ENCODE measurements around the gene INIP. TPM values are rescaled to one million over a fixed set of nuclear protein-coding genes. Genes with fewer than 3 reads are reported as not detected.
A peak's percentile ranks its signal among the peaks of the same experiment; 100 is the strongest.

The INIP gene
- total and polyA plus RNA-seq, 9 donors, result 13.2 to 17.6 (median 15.1) TPM

- Histone ChIP-seq H3K27me3 (ENCODE audit: control insufficient read depth, insufficient read depth, low read length) (no peaks in the 10 kb centered on the region), H3K9me3 (replicated peaks; ENCODE audit: control insufficient read depth, low read depth, low read length) (no peaks in the 10 kb centered on the region), H3K36me3 (ENCODE audit: control insufficient read depth, insufficient read depth, low read length) (peaks cover 2% of the 10 kb centered on the region), H3K27ac (ENCODE audit: low read length) (peak overlapping the region; percentile 24), H3K4me3 (ENCODE audit: low read length) (no peak overlapping the region), H3K4me1 (ENCODE audit: control insufficient read depth, insufficient read depth, low read length) (peaks cover 7% of the 10 kb centered on the region)
- DNase-seq, result no peak
- no CpG with 5 or more reads among the region's 2 CpGs for WGBS (ENCODE audit: insufficient coverage)
Measured at GRCh38 chr9:112719696-112720095, 1.8 kb upstream of the INIP start.

- H3K27me3 ChIP-seq (ENCODE audit: control insufficient read depth, insufficient read depth, low read length), result no peaks in the 10 kb centered on the region
- no peak overlapping the region for H3K4me3 ChIP-seq (ENCODE audit: low read length)
- H3K4me1 ChIP-seq (ENCODE audit: control insufficient read depth, insufficient read depth, low read length), result peaks cover 7% of the 10 kb centered on the region
- peak overlapping the region; percentile 24 for H3K27ac ChIP-seq (ENCODE audit: low read length)
- H3K9me3 ChIP-seq (replicated peaks; ENCODE audit: control insufficient read depth, low read depth, low read length), result no peaks in the 10 kb centered on the region
- peak; percentile 69 for DNase-seq
- 33% methylated on average over 1 of the region's 1 CpG for WGBS (ENCODE audit: insufficient coverage)
- peaks cover 2% of the 10 kb centered on the region for H3K36me3 ChIP-seq (ENCODE audit: control insufficient read depth, insufficient read depth, low read length)
Measured at GRCh38 chr9:112719241-112719691, 1.3 kb upstream of the INIP start.

- Histone ChIP-seq H3K27me3 (ENCODE audit: control insufficient read depth, insufficient read depth, low read length) (no peaks in the 10 kb centered on the region), H3K27ac (ENCODE audit: low read length) (no peak overlapping the region), H3K4me1 (ENCODE audit: control insufficient read depth, insufficient read depth, low read length) (peaks cover 4% of the 10 kb centered on the region), H3K36me3 (ENCODE audit: control insufficient read depth, insufficient read depth, low read length) (peaks cover 5% of the 10 kb centered on the region), H3K9me3 (replicated peaks; ENCODE audit: control insufficient read depth, low read depth, low read length) (peaks cover 5% of the 10 kb centered on the region), H3K4me3 (ENCODE audit: low read length) (no peak overlapping the region)
- no CpG with 5 or more reads among the region's 3 CpGs for WGBS (ENCODE audit: insufficient coverage)
- DNase-seq, result no peak
Measured at GRCh38 chr9:112712678-112713077, 5.2 kb downstream of the INIP start.

GRCh38 chr9:112711050-112711689 lies 6.7 kb downstream of the INIP start:
- Histone ChIP-seq H3K36me3 (ENCODE audit: control insufficient read depth, insufficient read depth, low read length) (peaks cover 5% of the 10 kb centered on the region), H3K27ac (ENCODE audit: low read length) (no peak overlapping the region), H3K4me1 (ENCODE audit: control insufficient read depth, insufficient read depth, low read length) (no peaks in the 10 kb centered on the region), H3K27me3 (ENCODE audit: control insufficient read depth, insufficient read depth, low read length) (no peaks in the 10 kb centered on the region), H3K9me3 (replicated peaks; ENCODE audit: control insufficient read depth, low read depth, low read length) (peaks cover 5% of the 10 kb centered on the region), H3K4me3 (ENCODE audit: low read length) (no peak overlapping the region)
- no CpG with 5 or more reads among the region's 7 CpGs for WGBS (ENCODE audit: insufficient coverage)
- peak; percentile 57 for DNase-seq

- Histone ChIP-seq H3K4me1 (ENCODE audit: control insufficient read depth, insufficient read depth, low read length) (no peaks in the 10 kb centered on the region), H3K9me3 (replicated peaks; ENCODE audit: control insufficient read depth, low read depth, low read length) (no peaks in the 10 kb centered on the region), H3K27ac (ENCODE audit: low read length) (no peak overlapping the region), H3K27me3 (ENCODE audit: control insufficient read depth, insufficient read depth, low read length) (no peaks in the 10 kb centered on the region), H3K36me3 (ENCODE audit: control insufficient read depth, insufficient read depth, low read length) (peaks cover 3% of the 10 kb centered on the region), H3K4me3 (ENCODE audit: low read length) (no peak overlapping the region)
- WGBS (ENCODE audit: insufficient coverage), result 48% methylated on average over 5 of the region's 6 CpGs
- peak; percentile 57 for DNase-seq
Measured at GRCh38 chr9:112705768-112706427, 12.0 kb downstream of the INIP start.

GRCh38 chr9:112703304-112703703 lies 14.6 kb downstream of the INIP start:
- Histone ChIP-seq H3K27ac (ENCODE audit: low read length) (no peak overlapping the region), H3K9me3 (replicated peaks; ENCODE audit: control insufficient read depth, low read depth, low read length) (no peaks in the 10 kb centered on the region), H3K4me1 (ENCODE audit: control insufficient read depth, insufficient read depth, low read length) (no peaks in the 10 kb centered on the region), H3K4me3 (ENCODE audit: low read length) (no peak overlapping the region), H3K27me3 (ENCODE audit: control insufficient read depth, insufficient read depth, low read length) (no peaks in the 10 kb centered on the region), H3K36me3 (ENCODE audit: control insufficient read depth, insufficient read depth, low read length) (no peaks in the 10 kb centered on the region)
- no CpG with 5 or more reads among the region's 2 CpGs for WGBS (ENCODE audit: insufficient coverage)
- DNase-seq, result no peak

GRCh38 chr9:112700085-112700484 lies 17.8 kb downstream of the INIP start:
- no peaks in the 10 kb centered on the region for H3K27me3 ChIP-seq (ENCODE audit: control insufficient read depth, insufficient read depth, low read length)
- H3K4me1 ChIP-seq (ENCODE audit: control insufficient read depth, insufficient read depth, low read length), result no peaks in the 10 kb centered on the region
- H3K27ac ChIP-seq (ENCODE audit: low read length), result no peak overlapping the region
- peaks cover 12% of the 10 kb centered on the region for H3K36me3 ChIP-seq (ENCODE audit: control insufficient read depth, insufficient read depth, low read length)
- no peak for DNase-seq
- H3K9me3 ChIP-seq (replicated peaks; ENCODE audit: control insufficient read depth, low read depth, low read length), result no peaks in the 10 kb centered on the region
- H3K4me3 ChIP-seq (ENCODE audit: low read length), result no peak overlapping the region

GRCh38 chr9:112699230-112699629 lies 18.7 kb downstream of the INIP start:
- Histone ChIP-seq H3K9me3 (replicated peaks; ENCODE audit: control insufficient read depth, low read depth, low read length) (no peaks in the 10 kb centered on the region), H3K36me3 (ENCODE audit: control insufficient read depth, insufficient read depth, low read length) (peaks cover 12% of the 10 kb centered on the region), H3K4me3 (ENCODE audit: low read length) (no peak overlapping the region), H3K27me3 (ENCODE audit: control insufficient read depth, insufficient read depth, low read length) (no peaks in the 10 kb centered on the region), H3K4me1 (ENCODE audit: control insufficient read depth, insufficient read depth, low read length) (no peaks in the 10 kb centered on the region), H3K27ac (ENCODE audit: low read length) (no peak overlapping the region)
- no peak for DNase-seq
- WGBS (ENCODE audit: insufficient coverage), result no CpG with 5 or more reads among the region's 5 CpGs

GRCh38 chr9:112696461-112696860 lies 21.5 kb downstream of the INIP start:
- no peak overlapping the region for H3K4me3 ChIP-seq (ENCODE audit: low read length)
- no peaks in the 10 kb centered on the region for H3K9me3 ChIP-seq (replicated peaks; ENCODE audit: control insufficient read depth, low read depth, low read length)
- DNase-seq, result no peak
- H3K27ac ChIP-seq (ENCODE audit: low read length), result no peak overlapping the region
- peaks cover 24% of the 10 kb centered on the region for H3K36me3 ChIP-seq (ENCODE audit: control insufficient read depth, insufficient read depth, low read length)
- no peaks in the 10 kb centered on the region for H3K27me3 ChIP-seq (ENCODE audit: control insufficient read depth, insufficient read depth, low read length)
- WGBS (ENCODE audit: insufficient coverage), result no CpG with 5 or more reads among the region's 5 CpGs
- no peaks in the 10 kb centered on the region for H3K4me1 ChIP-seq (ENCODE audit: control insufficient read depth, insufficient read depth, low read length)

GRCh38 chr9:112694706-112695555 lies 23.0 kb downstream of the INIP start:
- Histone ChIP-seq H3K4me1 (ENCODE audit: control insufficient read depth, insufficient read depth, low read length) (no peaks in the 10 kb centered on the region), H3K36me3 (ENCODE audit: control insufficient read depth, insufficient read depth, low read length) (peaks cover 34% of the 10 kb centered on the region), H3K27me3 (ENCODE audit: control insufficient read depth, insufficient read depth, low read length) (no peaks in the 10 kb centered on the region), H3K9me3 (replicated peaks; ENCODE audit: control insufficient read depth, low read depth, low read length) (no peaks in the 10 kb centered on the region), H3K4me3 (ENCODE audit: low read length) (no peak overlapping the region), H3K27ac (ENCODE audit: low read length) (no peak overlapping the region)
- WGBS (ENCODE audit: insufficient coverage), result 100% methylated on average over 1 of the region's 4 CpGs
- DNase-seq, result no peak
